GM21423 (cell line): ENCODE measurements around the gene ZFHX2.

Experiments
- ATAC-seq: cut with Tn5 transposase; IDR thresholded peaks from one replicate; pipeline ENCODE4 v1.9.1; 2021; ENCODE audit warnings: mild to moderate bottlenecking, moderate library complexity; ENCODE audit not compliant: unreplicated experiment

ZFHX2 gene

DNA sequence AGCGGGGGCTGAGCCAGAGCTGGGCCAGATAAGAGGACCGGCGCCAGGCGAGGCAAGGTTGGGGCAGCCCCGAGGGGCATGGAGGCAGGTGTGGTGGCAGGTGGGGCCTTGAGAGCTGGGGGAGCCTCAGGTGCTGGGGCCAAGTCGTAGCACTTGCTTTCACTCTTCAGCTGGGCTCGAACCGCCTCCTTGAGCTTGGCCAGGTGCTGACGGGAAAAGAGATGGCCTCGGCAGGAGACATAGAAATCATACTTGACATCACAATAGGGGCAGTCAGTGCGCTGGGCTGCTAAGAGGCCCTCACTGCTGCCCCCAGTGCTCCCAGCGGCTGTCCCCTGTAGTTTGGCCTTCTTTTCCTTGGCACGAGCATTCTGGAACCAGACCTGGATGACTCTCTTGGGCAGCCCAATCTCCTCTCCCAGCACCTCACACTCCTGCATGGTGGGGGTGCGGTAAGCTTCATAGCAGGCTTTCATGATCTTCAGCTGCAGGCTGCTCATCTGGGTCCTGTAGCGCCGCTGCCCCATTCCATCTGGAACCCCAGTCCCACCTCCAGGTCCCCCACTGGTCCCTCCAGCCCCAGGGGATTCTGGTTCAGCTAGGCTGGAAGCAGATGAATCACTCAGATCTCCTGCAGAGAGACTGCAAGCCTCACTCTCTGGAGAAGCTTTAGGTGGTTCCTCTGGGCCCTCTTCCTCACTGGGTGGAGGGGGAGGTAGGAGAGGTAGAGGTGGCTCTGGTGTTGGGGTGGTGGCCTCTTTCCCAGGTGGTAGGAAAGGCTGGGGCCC lies 28.1 kb downstream of the ZFHX2 start:
- no peak for ATAC-seq

DNA sequence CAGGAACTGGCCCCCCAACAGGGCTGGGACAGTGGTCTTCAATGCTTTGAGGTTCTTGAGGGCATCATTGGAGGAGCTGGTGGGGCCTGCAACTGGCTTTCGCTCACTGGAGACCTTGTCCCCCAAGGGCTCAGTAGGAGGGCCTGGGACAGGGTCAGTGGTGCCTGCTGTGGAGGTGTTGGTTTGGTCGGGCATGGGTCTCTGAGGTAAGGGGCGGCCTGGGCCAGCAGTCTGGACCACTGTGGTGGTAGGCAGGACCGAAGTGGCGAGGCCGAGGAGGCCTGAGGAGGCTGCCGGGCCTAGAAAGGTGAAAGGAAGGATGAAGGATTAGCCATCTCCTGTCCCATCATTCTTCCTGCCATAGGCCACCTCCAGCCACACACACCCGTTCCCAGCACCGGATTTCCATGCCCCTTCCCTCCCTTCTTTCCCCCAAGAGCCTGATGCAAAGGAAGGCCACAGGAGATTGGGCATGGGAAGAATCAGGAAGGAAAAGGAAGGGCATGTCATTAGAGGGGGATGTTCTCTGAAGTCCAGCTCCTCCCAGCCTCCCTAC lies 28.8 kb downstream of the ZFHX2 start:
- ATAC-seq, result no peak

DNA sequence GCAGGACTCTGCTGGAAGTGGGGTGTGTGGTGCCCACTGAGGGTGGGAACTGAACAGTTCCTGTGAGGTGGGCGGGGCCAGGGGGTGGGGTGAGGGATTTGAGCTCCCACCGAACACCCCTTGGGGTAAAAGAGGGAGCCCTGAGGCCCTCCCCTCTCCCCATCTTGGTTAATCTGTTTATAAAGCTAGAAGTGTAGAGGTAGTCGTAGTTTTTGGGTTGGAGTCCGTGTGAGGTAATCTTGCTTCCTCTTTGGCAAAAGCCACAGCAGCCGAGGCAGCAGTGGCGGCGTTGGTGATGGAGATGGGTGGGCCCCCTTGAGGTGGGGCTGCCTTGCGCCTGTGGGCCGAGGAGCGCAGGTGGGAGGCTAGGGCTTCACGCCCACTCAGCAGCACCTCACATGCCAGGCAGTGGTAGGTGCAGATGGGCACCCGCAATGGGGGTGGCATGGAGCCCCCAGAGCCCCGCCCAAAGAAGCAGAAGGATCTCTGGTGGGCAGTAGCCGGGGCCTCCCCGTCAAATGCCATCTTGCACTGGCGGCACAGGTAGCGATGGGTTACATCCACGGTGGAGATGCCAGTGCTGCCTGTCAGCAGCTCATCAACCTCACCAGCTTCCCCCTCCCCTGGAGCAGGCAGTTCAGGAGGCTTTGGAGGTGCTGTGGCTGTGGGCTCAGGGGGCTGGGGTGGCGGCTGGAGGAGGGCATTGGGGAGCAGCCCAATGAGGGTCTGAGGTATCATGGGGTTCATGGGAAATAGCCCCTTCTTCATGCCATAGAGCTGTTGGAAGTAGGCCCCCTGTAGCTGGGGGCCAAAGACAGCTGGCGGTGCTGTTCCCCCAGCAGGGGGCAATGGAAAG lies 29.6 kb downstream of the ZFHX2 start:
- ATAC-seq, result no peak

DNA sequence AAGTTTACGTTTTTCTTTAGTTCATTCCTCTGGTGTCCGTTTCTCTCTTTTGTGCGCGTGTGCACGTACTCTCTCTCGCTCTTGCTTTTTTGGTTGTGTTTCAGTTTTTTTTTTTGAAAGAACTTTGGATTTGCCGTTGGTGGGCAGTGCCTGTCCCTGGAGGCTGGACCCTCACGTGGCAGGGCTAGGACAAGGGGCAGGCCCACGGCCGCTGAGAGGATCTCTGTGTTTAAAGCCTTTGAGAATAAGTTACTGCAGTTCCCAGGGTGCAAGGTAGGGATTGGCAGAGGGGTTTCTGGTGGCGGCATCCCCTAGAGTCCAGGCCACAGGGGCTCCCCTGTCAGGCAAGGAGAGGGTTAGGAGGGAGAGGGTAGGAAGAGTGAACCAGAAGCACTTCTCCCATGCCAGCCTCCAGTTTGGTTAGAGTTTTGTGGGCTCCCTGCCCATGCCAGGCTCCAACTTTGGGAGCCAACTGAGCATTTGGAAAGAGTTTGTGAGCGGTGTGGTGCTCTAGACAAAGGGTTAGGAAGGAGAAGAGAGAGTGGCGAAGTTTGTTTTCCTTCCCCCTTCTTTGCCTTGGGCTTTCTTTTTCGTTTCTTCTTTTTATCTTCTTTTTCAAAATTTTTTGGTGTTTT lies 30.5 kb downstream of the ZFHX2 start:
- ATAC-seq, result no peak

DNA sequence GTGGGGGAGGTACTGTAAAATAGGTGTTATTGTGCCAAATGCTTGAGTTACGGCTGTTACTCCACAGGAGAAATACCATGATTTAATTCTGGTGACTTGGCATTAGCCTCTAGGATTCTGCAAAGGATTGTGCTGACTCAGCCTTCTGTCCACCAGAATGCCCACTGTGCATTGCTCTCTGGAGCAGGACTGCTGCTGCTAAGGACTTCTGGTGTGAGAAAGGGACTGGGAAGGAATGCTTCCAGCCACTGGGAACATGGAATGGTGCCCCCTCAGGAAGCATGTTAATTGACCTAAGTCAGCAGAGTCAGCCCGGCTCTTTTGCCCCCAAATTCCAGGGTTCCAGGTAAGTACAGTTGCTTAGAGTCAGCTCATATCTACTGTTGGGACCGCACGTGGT lies 32.9 kb downstream of the ZFHX2 start:
- ATAC-seq, result no peak

DNA sequence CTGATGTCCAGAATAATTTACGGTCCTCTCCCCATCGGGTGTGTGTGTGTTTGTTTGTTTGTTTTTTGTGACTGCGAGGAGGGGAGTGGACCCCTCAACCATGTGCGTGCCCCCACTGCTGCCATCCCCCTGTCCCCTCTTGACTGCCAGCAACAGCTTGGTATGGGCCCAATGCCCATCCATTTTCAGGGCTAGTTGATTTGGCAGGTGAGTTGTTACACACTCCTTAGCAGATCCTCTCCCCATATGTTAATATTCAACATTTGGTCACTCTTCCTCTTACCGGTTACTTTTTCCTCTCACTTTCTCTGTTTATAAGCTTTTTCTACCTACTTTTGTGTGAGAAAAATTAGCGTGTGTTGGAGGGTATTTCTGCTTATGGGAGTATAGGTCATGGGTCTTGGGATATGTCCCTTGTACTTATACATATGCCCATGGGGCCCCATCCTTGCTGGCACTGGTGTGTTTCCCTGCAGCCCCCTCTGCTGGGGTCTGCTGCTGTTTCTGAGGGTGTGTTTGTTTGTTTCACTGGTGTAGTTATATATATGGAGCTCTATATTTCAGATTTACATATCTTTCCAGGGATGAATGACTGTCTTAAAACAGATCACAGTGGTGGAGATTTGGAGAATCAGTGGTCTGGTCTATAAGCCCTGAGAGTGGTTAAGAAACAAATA lies 33.8 kb downstream of the ZFHX2 start:
- ATAC-seq, result no peak

DNA sequence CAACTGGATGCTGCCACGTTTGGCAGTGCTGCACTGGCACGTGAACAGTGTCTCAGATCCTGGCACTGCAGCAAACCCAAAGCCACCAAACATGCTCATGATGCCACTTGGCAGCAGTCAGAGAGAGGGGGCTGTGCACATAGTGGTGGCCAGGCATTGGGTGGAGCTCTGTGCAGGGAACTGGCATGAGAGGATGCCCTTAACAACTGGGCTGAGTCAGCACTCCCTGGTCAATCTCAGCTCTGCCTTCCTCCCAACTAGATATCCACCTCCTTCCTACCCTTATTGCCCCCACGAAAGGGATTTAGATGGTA lies 37.0 kb downstream of the ZFHX2 start:
- no peak for ATAC-seq

DNA sequence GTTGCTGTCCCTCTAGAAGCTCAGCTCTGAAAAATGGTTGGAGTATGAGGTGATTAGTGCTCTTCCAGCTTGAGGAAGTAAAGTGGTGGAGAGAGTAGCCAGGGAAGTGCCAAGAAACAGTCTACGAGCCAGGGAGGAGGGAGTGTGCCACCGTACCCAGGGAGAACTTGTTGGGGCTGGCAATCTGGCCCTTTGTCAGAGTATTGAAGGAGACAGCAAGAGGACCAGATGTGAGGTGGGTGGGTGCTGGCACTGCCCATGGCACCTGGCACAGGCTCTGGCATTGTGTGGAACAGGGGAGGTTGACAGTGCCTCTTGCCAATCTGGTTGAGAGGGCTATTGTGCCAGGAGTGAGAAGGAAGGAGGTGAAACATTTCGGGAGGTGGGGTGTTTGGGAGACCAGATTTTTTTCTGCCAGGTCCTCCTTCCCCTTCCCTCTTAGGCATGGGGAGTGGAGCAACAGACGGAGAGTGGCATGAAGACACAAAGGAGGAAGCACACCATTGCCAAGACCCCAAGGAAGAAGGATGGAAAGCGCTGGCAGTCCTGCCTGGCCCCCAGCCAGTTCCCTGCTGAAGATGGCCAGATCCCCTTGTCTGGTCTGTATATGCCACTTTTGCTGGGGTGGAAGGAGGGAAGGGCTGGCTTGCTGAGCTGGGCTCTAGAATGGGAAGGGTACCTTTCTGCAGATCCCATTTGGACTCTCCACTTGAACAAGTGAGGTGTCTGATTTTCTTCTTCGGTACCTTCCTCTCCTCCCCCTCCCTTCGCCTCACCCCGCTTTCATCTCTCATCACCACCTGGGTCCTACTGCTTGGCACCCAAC lies 37.5 kb downstream of the ZFHX2 start:
- no peak for ATAC-seq

DNA sequence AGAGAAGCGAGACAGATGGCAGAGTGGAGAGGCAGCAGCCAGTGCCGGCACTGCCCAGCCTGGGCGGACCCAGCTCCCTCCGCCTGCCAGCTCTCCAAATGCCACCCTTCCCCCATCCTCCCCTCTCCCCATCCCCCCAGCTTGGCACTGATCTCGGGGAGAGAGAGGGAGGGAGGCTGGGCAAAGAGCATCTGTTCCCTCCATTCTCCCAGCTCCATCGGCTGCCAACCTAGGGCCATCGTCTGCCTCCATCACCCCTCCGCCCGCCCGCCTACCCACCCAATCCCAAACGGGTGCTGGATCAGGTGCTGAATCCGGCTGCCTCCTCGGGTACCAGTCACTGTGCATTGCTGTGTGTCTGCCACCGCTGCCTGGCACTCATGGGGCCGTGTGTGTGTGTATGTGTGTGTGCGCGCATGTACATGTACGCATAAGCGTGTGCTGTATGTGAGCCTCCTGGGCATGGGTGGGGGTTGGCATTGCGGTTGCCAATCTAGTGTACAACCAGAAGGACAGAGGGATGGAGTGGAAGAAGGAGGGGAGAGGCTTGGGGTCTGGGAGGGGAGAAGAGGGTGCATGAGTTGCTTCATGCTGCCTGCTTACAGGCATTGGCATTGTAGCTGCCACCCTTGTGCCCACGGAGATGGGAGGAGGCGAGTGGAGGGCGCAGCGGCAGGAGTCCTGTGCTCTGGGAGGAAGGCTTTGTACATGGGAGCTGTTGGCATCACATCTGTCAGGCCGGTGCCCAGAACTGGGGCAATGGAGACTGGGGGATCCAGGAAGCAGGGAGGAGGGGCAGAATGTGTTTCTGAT lies 38.4 kb downstream of the ZFHX2 start:
- no peak for ATAC-seq

DNA sequence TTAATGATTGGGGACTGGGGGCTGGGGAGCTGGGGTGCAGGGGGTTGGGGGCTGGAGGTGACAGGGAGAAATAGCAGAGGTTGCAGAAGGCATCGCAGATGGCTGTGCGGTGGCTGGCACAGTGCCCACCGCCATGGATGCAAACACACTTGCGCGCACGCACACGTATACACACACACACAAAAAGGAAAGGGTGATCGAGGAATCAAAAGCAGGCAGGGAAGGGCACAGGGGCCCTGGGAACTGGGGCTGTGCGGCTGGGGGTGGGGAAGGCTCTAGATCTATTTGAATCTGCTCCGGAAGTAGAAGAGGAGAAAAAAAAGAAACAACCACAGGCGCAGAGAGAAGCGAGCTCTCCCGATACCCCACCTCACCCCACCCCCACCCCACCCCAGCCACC lies 39.4 kb downstream of the ZFHX2 start:
- ATAC-seq, result no peak

DNA sequence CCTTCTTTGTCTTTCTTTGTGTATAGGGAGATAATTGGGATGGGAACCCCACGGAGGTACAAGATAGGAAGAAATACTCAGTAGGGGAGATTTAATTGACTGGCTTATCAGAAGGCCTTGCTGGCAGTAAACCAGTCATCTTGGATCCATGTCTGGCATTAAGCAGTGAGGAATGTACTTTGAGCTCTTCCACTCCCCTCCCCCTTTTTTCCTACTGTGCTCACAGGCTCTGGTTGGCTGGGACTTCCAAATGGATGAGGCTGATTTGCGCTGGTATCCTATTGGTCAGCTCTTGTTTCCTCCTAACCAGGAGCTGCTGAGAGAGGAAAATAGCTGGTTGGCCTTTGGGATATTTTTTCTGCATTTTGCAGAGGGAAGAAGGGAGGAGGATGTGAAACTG lies 57.3 kb downstream of the ZFHX2 start:
- no peak for ATAC-seq

DNA sequence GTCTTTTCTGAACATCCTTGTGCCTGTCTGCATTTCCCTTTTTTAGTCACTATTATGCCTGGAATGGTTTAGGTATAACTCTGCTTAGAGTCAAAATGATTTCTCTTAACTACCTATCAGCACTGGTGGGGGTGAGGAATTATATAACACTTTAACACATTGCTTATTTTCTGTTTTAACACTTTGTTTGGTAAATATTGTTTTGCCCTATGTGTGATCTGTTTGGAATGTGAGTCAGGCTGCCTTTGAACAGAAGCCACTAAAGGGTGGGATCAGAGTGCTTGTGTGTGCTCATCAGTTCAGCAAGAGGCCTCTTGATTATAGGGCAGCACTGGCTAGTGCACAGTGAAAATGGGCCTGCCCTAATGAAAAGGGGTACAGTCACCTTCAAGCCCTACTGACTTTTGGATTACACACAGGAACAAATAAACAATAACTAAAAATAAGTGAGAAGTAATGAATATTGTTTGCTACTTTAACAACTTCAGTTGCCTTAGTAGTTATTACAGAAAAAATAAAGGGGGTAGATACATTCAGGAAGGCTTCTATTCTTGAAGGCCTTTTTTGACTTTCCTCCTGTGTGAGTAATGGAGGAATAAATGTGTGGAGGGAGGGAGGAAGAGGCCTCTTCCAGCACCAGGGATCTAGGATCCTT lies 58.8 kb downstream of the ZFHX2 start:
- no peak for ATAC-seq

DNA sequence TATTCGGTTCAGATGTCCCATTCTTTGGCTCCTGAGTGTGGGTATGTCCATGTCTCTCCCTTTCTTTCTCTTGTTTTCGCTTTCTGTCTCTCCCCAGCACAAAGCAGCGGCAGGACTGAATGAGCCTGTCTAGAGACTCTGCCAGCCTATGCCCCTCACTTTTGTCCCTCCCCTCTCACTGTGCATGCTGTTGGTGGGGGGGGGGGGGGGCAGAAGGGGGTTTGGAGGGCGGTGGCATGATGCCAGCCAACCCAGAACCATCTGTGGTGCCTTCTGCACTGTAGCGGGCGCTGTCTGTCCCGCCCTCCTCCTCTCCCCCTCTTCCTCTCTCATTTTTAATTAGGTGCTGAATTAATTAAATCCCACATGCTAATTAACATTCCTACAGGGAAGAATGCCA lies 64.3 kb downstream of the ZFHX2 start:
- no peak for ATAC-seq

DNA sequence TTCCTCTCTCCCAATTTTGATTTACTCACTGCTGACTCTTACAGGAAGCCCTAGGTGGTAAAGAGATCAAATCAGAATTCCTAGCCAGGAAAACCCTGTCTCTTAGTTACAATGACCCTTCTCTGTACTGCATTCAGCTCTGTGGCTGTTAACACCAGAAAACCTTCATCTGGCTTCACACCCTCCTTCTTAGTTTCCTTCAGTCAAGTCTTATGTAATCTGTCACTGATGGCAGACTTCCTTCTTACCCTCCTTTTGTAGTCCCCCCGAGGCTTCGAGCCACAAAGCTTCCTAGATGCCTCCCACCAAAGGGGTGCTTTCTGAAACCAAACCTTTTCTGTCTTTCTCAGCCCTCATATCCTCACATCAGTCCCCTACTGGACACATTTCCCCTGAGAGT lies 65.5 kb downstream of the ZFHX2 start:
- ATAC-seq, result no peak

DNA sequence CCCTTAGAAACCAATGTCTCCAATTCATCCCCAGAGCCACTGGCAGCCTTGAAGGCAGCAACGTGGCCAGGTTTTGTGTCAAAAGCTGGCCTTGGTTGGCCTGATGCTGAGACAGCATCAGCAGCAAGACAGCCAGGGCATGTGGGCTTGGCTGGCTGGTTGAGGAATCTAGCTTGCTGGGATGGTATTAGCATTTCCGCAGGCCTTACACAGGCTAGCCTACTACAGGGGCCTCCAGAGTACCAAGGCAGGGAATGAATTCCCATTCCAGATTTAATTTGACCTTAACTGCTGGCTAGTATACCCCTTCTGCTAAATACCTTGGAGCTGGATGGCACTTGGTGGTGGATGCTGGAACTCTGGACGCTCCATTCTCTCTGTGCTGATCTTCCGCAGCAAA lies 66.2 kb downstream of the ZFHX2 start:
- no peak for ATAC-seq

DNA sequence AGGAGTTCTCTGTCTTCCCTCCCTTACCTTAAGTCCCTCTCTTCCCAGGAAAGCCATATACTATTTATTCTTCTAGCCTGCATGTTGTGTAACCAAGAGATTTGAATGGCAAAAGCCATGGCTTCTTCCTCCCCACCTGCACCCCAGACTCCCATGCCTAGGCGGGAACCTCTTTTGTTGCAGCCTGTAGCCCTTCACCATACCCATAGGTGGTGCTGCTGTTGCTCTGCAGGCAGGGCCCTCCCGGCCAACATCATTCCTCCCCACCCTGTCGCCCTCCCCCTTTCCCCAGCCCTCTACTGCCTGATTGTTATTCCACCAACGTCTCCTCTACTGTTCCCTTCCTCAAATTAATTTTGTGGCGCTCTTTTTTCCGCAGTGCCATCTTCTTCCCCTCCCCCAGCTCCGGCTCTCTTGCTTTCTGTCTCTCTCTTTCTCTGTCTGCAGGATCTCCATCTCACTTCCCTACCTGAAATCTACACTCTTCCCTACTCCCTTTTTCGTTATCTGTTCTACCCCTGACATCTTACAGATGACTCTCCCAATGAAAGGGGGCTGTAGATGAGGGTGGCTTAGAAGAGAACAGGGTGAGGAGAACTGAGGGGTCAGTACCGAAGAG lies 68.2 kb downstream of the ZFHX2 start:
- no peak for ATAC-seq

DNA sequence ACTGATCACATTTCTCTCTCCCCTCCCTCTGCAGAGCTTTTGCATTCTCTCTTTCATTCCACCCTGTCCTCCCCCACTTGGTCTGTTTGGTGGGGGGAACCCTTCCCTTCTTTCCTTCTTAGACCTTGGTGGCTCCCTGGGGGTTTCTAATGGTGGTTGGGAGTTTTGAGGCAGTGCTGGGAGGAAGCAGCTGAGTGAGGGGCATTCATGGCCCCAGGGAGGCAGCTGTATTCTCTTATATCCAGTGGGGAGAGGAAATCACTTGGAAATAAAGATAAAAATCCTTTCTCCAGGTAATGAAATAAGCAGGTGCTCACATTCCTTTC lies 68.8 kb downstream of the ZFHX2 start:
- no peak for ATAC-seq

DNA sequence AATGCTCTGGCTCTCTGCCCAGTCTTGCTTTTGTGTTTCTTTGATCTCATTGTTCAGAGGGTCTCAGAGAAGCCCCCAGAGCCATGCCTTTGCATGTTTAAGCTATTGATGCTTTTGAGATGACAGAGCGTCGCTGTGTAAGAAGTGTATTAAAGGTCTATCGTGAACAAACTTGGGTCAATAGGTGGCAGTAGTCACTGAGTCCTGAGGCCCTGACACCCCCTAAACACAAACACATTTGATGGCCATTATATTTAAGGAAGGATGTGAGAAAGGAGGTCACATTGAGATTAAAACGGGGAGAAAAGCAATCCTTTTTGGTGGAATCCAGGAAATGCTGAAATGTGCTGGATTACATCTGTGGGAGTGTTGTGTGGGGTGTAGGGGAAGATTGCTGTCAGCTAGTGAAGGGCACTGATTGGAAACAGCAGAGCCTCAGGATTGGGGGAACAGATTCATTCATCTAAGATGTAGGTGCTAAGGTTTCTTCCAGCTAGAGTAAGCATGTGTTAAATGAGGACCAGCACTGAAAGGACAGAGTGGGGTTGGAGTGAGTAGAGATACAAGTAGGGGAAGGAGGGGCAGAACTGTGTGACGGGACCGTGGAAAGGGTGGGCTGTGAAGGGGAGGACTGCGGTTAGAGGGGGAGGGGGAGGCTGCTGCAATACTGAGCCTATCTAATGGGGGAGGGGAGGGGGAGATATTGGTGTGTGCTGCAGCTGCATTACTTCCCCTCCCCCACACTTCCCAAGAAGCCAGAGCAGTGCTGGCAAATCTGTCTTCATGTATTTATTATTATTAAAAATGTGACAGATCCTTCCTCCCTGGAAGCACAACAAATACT lies 69.4 kb downstream of the ZFHX2 start:
- ATAC-seq, result no peak
